Tibial nerve (tissue), 4 donors: ENCODE results near the gene ATRX. TPM values are rescaled to one million over a fixed set of nuclear protein-coding genes. Genes with fewer than 3 reads are reported as not detected.
"Not testable (repeated sequence)": the region's sequence is repeated elsewhere in the genome, so short reads cannot be mapped to it uniquely, and the experiment has no call there.

ENCODE experiments used
- DNase-seq, 2 donors: peaks; one replicate each; pipeline ENCODE4 v3.0.0-alpha.2; 2019; ENCODE audit warnings: low spot score in 2 of 2
- H3K27ac ChIP-seq, 4 donors: fragments of 200-600 bp; sonication (generic) in 3 of 4; one replicate each; pipeline ENCODE4 v1.5.1; 2017 to 2019; ENCODE audit warnings: mild to moderate bottlenecking in 1 of 4
- H3K27me3 ChIP-seq, 2 donors: fragments of 200-600 bp; sonication (generic) in 1 of 2; one replicate each; pipeline versions ENCODE4 v1.5.1 to v1.6.0; 2017 to 2019
- H3K36me3 ChIP-seq, 3 donors: fragments of 200-600 bp; sonication (generic); one replicate each; pipeline ENCODE4 v1.5.1; 2018 to 2019
- H3K4me1 ChIP-seq, 4 donors: fragments of 200-600 bp; sonication (generic) in 3 of 4; one replicate each; pipeline ENCODE4 v1.5.1; 2017 to 2019
- H3K4me3 ChIP-seq, 4 donors: fragments of 200-600 bp; sonication (generic) in 3 of 4; one replicate each; pipeline ENCODE4 v1.5.1; 2017 to 2019; ENCODE audit warnings: mild to moderate bottlenecking in 1 of 4, moderate library complexity in 1 of 4
- H3K9me3 ChIP-seq, 4 donors: fragments of 200-600 bp; sonication (generic) in 3 of 4; one replicate each; pipeline ENCODE4 v1.5.1; 2017 to 2019
- CTCF ChIP-seq, 5 experiments: fragments of 200-600 bp in 3 of 5; fragments of 450-650 bp in 2 of 5; sonication (generic) in 3 of 5; IDR thresholded peaks; one replicate each; pipeline ENCODE4 v1.5.1; 2016 to 2019; ENCODE audit warnings: antibody characterized with exemption in 5 of 5, mild to moderate bottlenecking in 3 of 5, moderate library complexity in 2 of 5
- EP300 ChIP-seq, 2 donors: sonication (generic); formaldehyde crosslinking; IDR thresholded peaks; one replicate each; pipeline ENCODE4 v1.6.1; 2017; ENCODE audit warnings: antibody characterized with exemption in 2 of 2, mild to moderate bottlenecking in 1 of 2
- POLR2A ChIP-seq, 2 donors: fragments of 450-650 bp; IDR thresholded peaks; one replicate each; pipeline ENCODE4 v1.6.1; 2017; ENCODE audit warnings: antibody characterized with exemption in 2 of 2, mild to moderate bottlenecking in 2 of 2, moderate library complexity in 2 of 2
- WGBS, 2 donors: methylation state at CpG; one replicate each; pipeline ENCODE4 v1.1.5; 2018; 5-methylcytosine and 5-hydroxymethylcytosine counted together
- total RNA-seq, 4 donors: library from RNA; depleted of rRNA; stranded (reverse); fragments of >200 nt; gene quantifications; one replicate each; pipeline ENCODE4 v1.1.0, GENCODE V29; 2016

Gene ATRX
- total RNA-seq, 4 donors from 2014 or later = 78.1 to 96.4 (median 89.6) TPM

DNA sequence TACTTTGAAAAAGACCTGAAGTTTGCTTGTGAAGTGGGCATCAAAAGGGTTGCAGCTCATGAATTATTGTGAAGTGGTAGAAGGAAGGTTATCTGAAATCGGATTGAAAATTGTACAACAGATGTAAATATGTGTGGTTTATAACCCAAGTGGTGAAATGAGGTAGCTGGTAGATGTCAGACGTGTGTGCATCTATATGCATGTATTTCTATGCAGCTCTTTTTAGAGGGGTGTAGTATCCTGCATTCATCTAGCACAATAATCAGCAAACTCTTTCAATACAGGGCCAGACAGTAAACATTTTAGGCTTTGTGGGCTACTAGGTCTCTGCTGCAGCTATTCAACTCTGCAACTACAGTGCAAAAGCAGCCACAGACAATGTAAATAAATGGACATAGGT, 9.4 kb downstream of the ATRX start:
- TF ChIP-seq POLR2A (IDR thresholded peaks at IDR 0.05) (no peak), CTCF (IDR thresholded peaks at IDR 0.05) (no peak)
- Histone ChIP-seq H3K27ac (no peak overlapping the region), H3K36me3 (no peaks in the 10 kb centered on the region), H3K9me3 (no peaks in the 10 kb centered on the region), H3K4me3 (no peak overlapping the region), H3K4me1 (peaks cover 0 to 8% (median 0%) of the 10 kb centered on the region in 4 donors), H3K27me3 (no peaks in the 10 kb centered on the region)
- 33 to 63% methylated on average over 2 of the region's 2 CpGs for WGBS, 2 donors
- DNase-seq = no peak

GRCh38 chrX:77771601-77772000, 14.4 kb downstream of the ATRX start:
- no peak overlapping the region for H3K4me3 ChIP-seq
- no peaks in the 10 kb centered on the region for H3K9me3 ChIP-seq
- WGBS, 2 donors = 84 to 94% methylated on average over 1 of the region's 1 CpG
- no peaks in the 10 kb centered on the region for H3K27me3 ChIP-seq
- no peaks in the 10 kb centered on the region for H3K36me3 ChIP-seq
- TF ChIP-seq CTCF (IDR thresholded peaks at IDR 0.05) (no peak), POLR2A (IDR thresholded peaks at IDR 0.05) (no peak), EP300 (IDR thresholded peaks at IDR 0.05) (no peak)
- H3K27ac ChIP-seq = no peak overlapping the region
- DNase-seq = no peak
- peaks cover 0 to 6% (median 0%) of the 10 kb centered on the region in 4 donors for H3K4me1 ChIP-seq

GRCh38 chrX:77768787-77769186, 17.2 kb downstream of the ATRX start:
- WGBS, 2 donors = 68 to 69% methylated on average over 2 of the region's 2 CpGs
- TF ChIP-seq EP300 (IDR thresholded peaks at IDR 0.05) = no peak
- no peak for TF ChIP-seq POLR2A (IDR thresholded peaks at IDR 0.05)
- TF ChIP-seq CTCF (IDR thresholded peaks at IDR 0.05) = no peak

DNA sequence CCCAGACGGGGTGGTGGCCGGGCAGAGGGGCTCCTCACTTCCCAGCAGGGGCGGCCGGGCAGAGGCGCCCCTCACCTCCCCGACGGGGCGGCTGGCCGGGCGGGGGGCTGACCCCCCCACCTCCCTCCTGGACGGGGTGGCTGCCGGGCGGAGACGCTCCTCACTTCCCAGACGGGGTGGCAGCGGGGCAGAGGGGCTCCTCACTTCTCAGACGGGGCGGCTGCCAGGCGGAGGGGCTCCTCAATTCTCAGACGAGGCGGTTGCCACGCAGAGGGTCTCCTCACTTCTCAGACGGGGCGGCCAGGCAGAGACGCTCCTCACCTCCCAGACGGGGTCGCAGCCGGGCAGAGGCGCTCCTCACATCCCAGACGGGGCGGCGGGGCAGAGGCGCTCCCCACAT, 19.8 kb downstream of the ATRX start:
- not testable (repeated sequence) for H3K27ac ChIP-seq, DNase-seq, H3K4me1 ChIP-seq

More at GRCh38 chrX:77768787-77769186, 17.2 kb downstream of the ATRX start:
- DNase-seq = no peak
- H3K27me3 ChIP-seq = no peaks in the 10 kb centered on the region
- H3K36me3 ChIP-seq = peaks cover 0 to 5% (median 0%) of the 10 kb centered on the region in 3 donors
- H3K9me3 ChIP-seq = no peaks in the 10 kb centered on the region
- no peak overlapping the region for H3K27ac ChIP-seq
- no peaks in the 10 kb centered on the region for H3K4me1 ChIP-seq
- H3K4me3 ChIP-seq = no peak overlapping the region

GRCh38 chrX:77755561-77755960, 30.5 kb downstream of the ATRX start:
- H3K27ac ChIP-seq = no peak overlapping the region
- 94 to 100% methylated on average over 1 to 6 of the region's 6 CpGs for WGBS, 2 donors
- no peaks in the 10 kb centered on the region for H3K9me3 ChIP-seq
- TF ChIP-seq CTCF (IDR thresholded peaks at IDR 0.05) (no peak), EP300 (IDR thresholded peaks at IDR 0.05) (no peak), POLR2A (IDR thresholded peaks at IDR 0.05) (no peak)
- no peaks in the 10 kb centered on the region for H3K4me1 ChIP-seq
- no peaks in the 10 kb centered on the region for H3K36me3 ChIP-seq
- H3K27me3 ChIP-seq = no peaks in the 10 kb centered on the region
- DNase-seq = no peak
- H3K4me3 ChIP-seq = no peak overlapping the region

More for the DNA sequence above, 19.8 kb downstream of the ATRX start:
- H3K27me3 ChIP-seq, H3K9me3 ChIP-seq, H3K36me3 ChIP-seq, H3K4me3 ChIP-seq: not testable (repeated sequence)
- WGBS, 2 donors = 99% methylated on average over 16 of the region's 33 CpGs; no CpG with 5 or more reads in 1 of the 2 donors

- 90 to 100% methylated on average over 1 of the region's 1 CpG for WGBS, 2 donors
Measured at GRCh38 chrX:77753942-77754341, 32.1 kb downstream of the ATRX start.

More at GRCh38 chrX:77753942-77754341, 32.1 kb downstream of the ATRX start:
- not testable (repeated sequence) for H3K27ac ChIP-seq, H3K4me1 ChIP-seq, H3K27me3 ChIP-seq, DNase-seq, H3K36me3 ChIP-seq, H3K9me3 ChIP-seq, H3K4me3 ChIP-seq
